ENCODE measurements around the gene PSMA7.
"Not testable (repeated sequence)": the region's sequence is repeated elsewhere in the genome, so short reads cannot be mapped to it uniquely, and the experiment has no call there.

PSMA7 gene

GRCh38 chr20:62119115-62119514 is 24.1 kb downstream of the PSMA7 start:
- DNase-seq (ENCODE audit: low read depth), result no peak

DNA sequence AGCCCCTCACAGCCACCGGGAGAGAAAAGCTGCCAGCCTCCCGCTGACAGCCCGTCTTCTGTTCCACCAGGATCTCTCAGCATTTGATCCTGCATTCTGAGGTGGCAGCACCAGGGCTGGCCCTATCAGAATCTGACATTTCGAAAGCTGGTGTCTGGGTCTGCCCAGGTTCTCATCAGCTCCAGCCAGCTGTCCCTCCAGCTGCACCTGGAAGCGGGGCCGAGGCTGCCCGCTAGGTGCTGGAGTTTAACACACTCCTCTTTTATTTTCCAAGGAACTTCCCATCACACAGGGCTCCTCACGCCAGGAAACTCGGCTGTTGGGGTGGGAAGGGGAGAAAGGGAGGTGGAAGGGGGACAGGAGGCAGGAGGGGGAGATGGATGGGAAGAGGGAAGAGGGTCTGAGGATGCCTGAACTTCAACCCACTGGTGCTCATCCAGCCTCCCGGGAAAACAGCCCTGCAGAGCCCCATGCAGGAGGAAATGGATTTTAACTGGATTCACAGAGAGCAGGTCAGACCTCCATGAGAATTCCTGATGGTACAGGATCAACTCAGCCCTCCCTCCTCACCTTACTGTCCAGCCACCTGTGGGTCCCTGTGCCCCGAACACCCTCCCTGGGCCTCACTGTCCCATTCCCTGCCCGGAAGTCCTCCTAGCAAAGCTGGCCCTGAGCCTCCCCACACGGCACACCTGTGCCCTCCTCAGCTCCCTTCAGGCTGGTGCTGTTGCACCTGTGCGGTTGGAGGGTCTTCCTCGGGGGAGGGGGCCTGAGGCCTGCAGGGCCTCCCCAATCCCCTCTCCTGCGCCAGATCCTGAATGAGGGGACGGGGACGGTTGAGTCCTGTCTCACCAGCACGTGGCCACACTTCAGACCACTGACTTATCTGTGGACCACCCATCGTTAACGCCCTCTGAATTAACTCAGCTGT is 24.8 kb downstream of the PSMA7 start:
- DNase-seq (ENCODE audit: low read depth), result no peak

- DNase-seq (ENCODE audit: low read depth), result no peak
These were observed 25.5 kb downstream of the PSMA7 start for GRCh38 chr20:62117658-62118057.

GRCh38 chr20:62117362-62117646 is 25.9 kb downstream of the PSMA7 start:
- no peak for DNase-seq (ENCODE audit: low read depth)

DNA sequence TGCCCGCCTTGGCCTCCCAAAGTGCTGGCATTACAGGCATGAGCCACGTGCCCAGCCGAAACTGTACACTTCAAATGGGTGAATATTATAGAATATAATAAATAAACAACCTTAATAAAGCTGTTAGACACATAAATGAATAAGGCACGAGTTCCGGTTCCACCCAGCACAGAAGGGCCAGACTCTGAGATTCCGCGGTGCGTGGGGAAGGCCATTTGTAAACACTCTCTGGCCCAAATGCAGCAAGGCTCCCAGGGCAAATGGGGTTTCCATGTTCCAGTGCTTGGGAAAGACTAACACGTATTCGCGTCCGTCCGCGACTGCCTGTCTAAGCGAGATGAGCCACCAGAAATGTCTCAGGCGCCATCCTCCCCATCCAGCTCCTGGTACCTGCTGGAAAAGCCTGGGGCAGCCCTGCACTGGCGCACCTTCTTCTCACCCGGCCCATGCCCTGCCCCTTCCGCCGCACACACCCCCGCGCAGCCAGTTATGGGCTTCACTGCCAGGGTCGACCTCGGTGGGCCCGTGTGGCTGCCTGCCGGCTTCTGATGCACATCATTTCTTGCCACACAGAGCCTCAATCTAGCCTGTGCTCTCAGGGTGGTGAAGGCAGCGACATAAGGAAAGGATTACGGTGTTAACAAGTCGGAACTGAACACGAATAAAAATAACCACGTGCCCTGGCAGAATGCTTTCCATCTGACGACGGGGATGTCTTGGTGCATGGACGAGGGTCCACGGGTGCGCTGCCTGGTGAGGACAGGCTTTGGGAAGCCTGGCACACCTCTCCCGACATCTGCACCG is 26.4 kb downstream of the PSMA7 start:
- DNase-seq (ENCODE audit: low read depth), result no peak

- not testable (repeated sequence) for DNase-seq (ENCODE audit: low read depth)
These were observed 27.3 kb downstream of the PSMA7 start for GRCh38 chr20:62115800-62116407.

DNA sequence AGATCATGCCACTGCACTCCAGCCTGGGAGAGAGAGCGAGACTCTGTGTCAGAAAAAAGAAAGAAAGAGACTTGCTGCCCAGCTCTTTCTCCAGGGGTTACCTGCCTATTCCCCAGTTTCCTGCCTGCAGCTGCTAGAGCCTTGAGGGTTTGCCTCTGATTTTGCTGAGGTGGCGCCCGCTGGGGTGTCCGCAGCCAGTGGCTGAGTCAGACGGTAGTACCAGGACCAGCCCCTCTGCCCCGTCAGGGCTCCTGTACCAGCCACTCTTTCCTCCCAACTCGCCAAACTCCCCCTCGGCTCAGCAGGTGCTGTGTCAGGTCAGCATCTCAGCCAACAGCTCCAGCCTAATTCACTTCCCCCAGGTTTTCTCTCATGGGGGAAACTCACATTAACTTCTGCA is 28.3 kb downstream of the PSMA7 start:
- DNase-seq (ENCODE audit: low read depth), result no peak

DNA sequence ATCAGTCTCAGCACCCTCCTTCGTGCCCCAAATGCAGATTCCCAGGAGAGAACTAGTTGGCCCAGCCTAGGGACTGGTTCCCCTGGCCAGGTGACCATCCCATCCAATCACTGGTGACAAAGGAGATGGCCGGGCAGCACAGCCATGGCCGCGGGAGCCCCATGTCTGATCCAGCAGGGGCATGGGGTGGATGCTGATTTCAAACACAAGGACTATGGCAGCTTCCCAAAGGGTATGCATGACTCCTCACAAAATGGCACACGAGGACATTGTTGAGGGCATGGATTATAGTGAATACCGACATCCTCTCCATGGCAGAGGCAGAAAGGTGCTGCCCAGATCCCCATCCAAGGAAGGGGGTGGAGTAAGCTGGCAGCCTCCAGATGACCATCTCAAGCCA is 30.8 kb downstream of the PSMA7 start:
- DNase-seq (ENCODE audit: low read depth), result no peak

GRCh38 chr20:62111148-62111547 is 32.0 kb downstream of the PSMA7 start:
- DNase-seq (ENCODE audit: low read depth), result no peak

- DNase-seq (ENCODE audit: low read depth), result no peak
These were observed 37.6 kb downstream of the PSMA7 start for GRCh38 chr20:62105592-62105991.

DNA sequence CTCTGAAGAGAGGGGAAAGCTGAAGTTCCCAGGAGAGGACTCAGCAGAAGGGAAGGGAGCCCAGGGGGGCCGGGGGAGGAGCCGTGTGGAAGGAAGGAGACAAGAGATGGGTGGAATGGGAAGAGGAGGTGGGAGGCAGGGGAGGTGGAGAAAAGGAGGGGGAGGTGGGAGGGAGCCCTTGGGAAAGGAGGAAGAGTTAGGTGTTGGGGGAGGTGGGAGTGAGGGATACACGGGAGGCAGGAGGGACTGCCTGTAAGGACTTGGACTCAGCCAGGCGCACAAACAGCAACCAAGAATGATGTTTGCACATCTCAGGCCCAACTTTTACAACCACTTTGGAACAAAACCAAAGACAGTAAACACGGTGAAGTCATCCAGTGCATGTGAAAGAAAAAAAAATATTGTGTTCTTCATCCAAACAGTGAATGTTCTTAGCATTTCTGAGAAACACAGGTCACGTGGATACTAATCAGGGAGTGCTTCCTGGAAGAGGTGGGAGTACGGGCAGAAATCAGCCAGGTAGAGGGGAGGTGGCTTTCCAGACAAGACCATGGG is 38.3 kb downstream of the PSMA7 start:
- no peak for DNase-seq (ENCODE audit: low read depth)

- DNase-seq (ENCODE audit: low read depth), result no peak
These were observed 38.9 kb downstream of the PSMA7 start for GRCh38 chr20:62104234-62104789.

DNA sequence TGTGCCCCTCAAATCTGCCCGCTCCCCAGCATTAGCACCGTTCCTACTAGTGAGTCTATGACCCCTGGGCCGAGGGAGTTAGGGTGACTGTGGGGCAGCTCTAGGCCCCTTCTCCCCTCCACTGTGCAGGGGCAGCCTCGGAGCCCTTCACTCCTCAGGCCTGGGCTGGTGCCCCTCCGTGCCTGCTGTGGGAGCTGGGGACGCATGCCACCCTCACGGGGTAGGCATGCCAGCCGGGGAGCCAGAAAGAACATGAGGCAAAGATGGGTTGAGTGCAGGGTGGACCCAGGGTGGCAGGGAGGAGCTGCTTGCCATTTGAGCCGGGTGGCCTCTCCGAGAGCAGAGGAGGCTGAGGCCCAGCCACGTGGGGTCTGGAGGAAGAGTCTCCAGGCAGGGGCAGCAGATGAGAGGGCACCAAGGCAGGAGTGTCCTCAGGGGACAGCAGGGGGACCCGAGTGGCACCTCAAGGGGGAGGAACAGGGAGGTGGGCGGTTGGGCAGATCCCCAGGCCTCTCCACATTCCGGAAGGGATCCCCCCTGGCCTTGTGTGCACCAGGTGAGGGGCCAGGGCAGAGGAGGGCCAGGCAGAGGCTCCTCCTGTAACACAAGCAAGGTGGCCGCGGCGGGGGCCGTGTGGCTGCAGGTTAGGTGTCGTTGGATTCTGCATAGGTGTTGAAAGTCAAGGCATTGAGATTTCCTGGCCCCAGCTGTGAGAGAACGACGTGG is 39.5 kb downstream of the PSMA7 start:
- no peak for DNase-seq (ENCODE audit: low read depth)

DNA sequence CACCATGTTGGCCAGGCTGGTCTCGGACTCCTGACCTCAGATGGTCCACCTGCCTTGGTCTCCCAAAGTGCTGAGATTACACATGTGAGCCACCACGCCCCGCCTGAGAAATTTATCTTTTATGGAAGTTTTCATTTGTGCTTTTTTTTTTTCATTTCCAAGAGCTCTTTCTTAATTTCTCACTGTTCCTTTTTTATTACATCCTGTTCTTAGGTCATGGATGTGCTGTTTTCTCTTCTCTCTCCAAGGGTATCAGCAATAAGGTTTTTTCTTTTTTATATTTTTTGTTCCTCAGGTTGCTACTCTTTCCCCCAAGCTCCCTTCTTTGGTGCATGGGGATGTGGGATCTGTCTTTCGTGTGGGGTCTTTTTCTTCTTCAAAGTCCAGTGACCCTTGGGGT is 42.1 kb downstream of the PSMA7 start:
- DNase-seq (ENCODE audit: low read depth), result no peak

GRCh38 chr20:62097881-62098407 is 45.2 kb downstream of the PSMA7 start:
- DNase-seq (ENCODE audit: low read depth), result no peak

DNA sequence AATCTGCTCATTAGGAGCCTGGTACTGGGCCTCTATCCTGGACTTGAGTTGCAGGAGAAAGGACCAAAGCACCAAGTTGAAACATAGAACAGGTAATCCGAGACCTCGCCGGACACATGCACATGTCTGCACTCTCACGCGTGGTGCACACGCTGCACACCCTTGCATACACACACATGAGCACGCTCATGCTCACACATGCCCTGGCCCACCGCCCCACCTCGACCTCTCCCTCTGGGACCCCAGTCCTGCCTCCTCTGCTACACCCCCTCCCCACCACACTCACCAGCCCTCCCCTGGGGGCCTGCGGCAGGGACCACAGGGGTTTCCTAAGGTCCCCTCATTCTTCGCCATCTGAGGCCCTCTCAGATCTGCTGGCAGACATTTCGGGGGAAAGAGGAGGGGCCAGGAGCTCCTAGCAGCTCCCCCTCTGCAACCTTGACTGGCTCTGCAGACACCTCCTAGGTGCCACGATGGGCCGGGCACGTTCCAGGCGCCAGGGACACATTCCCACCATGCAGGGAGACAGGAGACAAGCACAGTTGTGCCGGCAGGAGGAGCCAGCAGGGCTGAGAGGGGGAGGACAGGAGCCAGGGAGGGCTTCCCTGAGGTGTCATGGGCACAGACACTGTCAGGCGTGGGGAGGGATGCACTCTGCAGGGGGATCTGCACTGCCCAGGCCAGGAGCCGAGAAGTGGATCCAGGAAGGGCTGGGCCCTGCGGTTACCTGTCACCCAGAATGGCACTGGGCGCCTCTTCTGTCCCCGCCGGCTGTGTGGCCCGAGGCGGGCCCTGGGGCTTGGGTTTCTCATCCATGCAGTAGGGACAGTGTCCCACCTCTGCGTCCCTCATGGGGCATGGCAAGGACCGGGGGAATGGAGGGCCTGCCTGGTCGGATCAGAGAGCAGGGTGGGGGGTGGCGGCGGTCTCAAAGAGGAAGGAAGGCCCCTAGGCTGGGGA is 46.5 kb downstream of the PSMA7 start:
- DNase-seq (ENCODE audit: low read depth), result no peak

- no peak for DNase-seq (ENCODE audit: low read depth)
These were observed 53.8 kb downstream of the PSMA7 start for GRCh38 chr20:62089393-62089792.

GRCh38 chr20:62088258-62089127 is 54.7 kb downstream of the PSMA7 start:
- no peak for DNase-seq (ENCODE audit: low read depth)

- no peak for DNase-seq (ENCODE audit: low read depth)
These were observed 55.6 kb downstream of the PSMA7 start for GRCh38 chr20:62087632-62088031.
